Transverse colon (tissue), 3 donors: ENCODE data around the gene ABCA7.

ENCODE experiments used
- POLR2A ChIP-seq: fragments of 450-650 bp; IDR thresholded peaks from one replicate; pipeline ENCODE4 v1.6.1; 2016; ENCODE audit warnings: antibody characterized with exemption, mild to moderate bottlenecking, moderate library complexity
- TF ChIP-seq, protein P1 (sequence below), 5 experiments: fragments of 200-600 bp in 3 of 5; fragments of 450-650 bp in 2 of 5; sonication (generic) in 3 of 5; IDR thresholded peaks; 1 replicate in 2 of 5; 2 replicates in 3 of 5; pipeline ENCODE4 v1.5.1; 2016 to 2017; ENCODE audit warnings: antibody characterized with exemption in 5 of 5, inconsistent platforms in 3 of 5, mild to moderate bottlenecking in 2 of 5, moderate library complexity in 1 of 5

DNA sequence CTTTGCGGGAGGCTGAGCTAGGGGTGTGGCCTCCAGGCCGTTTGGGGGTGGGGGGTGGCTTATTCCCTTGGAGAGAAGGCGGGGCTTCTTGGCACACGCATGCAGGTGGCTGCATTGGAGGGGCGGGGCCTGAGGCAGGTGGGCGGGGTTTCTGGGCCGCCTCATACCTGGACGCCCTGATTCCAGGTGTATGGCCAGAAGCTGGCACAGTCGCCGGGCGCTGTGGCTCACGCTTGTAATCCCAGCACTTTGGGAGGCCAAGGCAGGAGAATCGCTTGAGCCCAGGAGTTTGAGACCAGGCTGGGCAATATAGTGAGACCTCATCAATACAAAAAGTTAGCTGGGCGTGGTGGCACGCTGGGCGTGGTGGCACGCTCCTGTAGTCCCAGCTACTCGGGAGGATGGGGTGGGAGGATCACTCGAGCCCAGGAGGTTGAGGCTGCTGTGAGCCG, 7.8 kb downstream of the ABCA7 start:
- TF ChIP-seq, protein P1, sequence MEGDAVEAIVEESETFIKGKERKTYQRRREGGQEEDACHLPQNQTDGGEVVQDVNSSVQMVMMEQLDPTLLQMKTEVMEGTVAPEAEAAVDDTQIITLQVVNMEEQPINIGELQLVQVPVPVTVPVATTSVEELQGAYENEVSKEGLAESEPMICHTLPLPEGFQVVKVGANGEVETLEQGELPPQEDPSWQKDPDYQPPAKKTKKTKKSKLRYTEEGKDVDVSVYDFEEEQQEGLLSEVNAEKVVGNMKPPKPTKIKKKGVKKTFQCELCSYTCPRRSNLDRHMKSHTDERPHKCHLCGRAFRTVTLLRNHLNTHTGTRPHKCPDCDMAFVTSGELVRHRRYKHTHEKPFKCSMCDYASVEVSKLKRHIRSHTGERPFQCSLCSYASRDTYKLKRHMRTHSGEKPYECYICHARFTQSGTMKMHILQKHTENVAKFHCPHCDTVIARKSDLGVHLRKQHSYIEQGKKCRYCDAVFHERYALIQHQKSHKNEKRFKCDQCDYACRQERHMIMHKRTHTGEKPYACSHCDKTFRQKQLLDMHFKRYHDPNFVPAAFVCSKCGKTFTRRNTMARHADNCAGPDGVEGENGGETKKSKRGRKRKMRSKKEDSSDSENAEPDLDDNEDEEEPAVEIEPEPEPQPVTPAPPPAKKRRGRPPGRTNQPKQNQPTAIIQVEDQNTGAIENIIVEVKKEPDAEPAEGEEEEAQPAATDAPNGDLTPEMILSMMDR (IDR thresholded peaks at IDR 0.05), result no peak
- no peak for TF ChIP-seq POLR2A
